H1 (cell line): ENCODE measurements around the gene INPP5B. TPM values are rescaled to one million over a fixed set of nuclear protein-coding genes. Genes with fewer than 3 reads are reported as not detected.
"Not testable (repeated sequence)": the region's sequence is repeated elsewhere in the genome, so short reads cannot be mapped to it uniquely, and the experiment has no call there.

Experiments used
- CTCF ChIA-PET: fragments of 300-600 bp; sonication (Branson Sonifier 250); formaldehyde crosslinking; loops from one replicate; lab custom pipeline; 2021; ENCODE audit not compliant: partially characterized antibody; lab: Charles Lee
- POLR2A ChIA-PET: fragments of 300-600 bp; sonication (Branson Sonifier 250); formaldehyde crosslinking; loops from one replicate; lab custom pipeline; 2021; ENCODE audit warnings: inconsistent platforms; ENCODE audit not compliant: partially characterized antibody; lab: Charles Lee
- DNase-seq, 2 experiments: peaks; one replicate each; pipeline versions ENCODE4 v3.0.0 to v3.0.0-alpha.2; 2010 to 2022; ENCODE audit warnings: low spot score in 2 of 2, low read depth in 1 of 2, mixed read lengths in 1 of 2
- FAIRE-seq: peaks from 2 replicates; lab custom pipeline; 2011; peaks lifted over from hg19 to GRCh38; lab: Jason Lieb, UNC
- H2AFZ ChIP-seq: 2 replicates; pipeline ENCODE4 v1.8.1; 2012; ENCODE audit warnings: low read length, inconsistent platforms
- H2AK5ac ChIP-seq: 2 replicates; pipeline ENCODE4 v1.6.1; 2013; ENCODE audit warnings: low read depth, low read length
- H2BK120ac ChIP-seq: replicated peaks from 2 replicates; pipeline ENCODE3; 2013; ENCODE audit warnings: low read depth, low read length, inconsistent platforms
- H2BK12ac ChIP-seq: 2 replicates; pipeline ENCODE4 v1.6.1; 2013; ENCODE audit warnings: low read depth, low read length
- H2BK15ac ChIP-seq: 2 replicates; pipeline ENCODE4 v1.6.1; 2013; ENCODE audit warnings: low read length
- H2BK20ac ChIP-seq: 2 replicates; pipeline ENCODE4 v1.6.1; 2013; ENCODE audit warnings: low read length
- H2BK5ac ChIP-seq: 2 replicates; pipeline ENCODE4 v1.6.1; 2013; ENCODE audit warnings: low read depth, low read length
- H3K14ac ChIP-seq: 2 replicates; pipeline ENCODE4 v1.6.1; 2013; ENCODE audit warnings: inconsistent platforms; ENCODE audit not compliant: insufficient read length
- H3K18ac ChIP-seq: 2 replicates; pipeline ENCODE4 v1.6.1; 2013; ENCODE audit warnings: low read length; ENCODE audit errors: extremely low read depth
- H3K23ac ChIP-seq: 2 replicates; pipeline ENCODE4 v1.6.1; 2013; ENCODE audit warnings: inconsistent platforms; ENCODE audit not compliant: insufficient read length
- H3K23me2 ChIP-seq: 2 replicates; pipeline ENCODE4 v1.6.1; 2013; ENCODE audit warnings: low read depth, low read length
- H3K27ac ChIP-seq: 2 replicates; pipeline ENCODE4 v1.6.1; 2011; ENCODE audit warnings: low read depth, low read length, inconsistent platforms
- H3K27me3 ChIP-seq, 4 experiments: replicated peaks in 1 of 4; 1 replicate in 1 of 4; 2 replicates in 3 of 4; pipeline versions ENCODE4 v1.6.1 to v1.8.1; 2011 to 2013; ENCODE audit warnings: low read length in 3 of 4, mild to moderate bottlenecking in 3 of 4, inconsistent platforms in 2 of 4, mixed read lengths in 2 of 4, moderate library complexity in 1 of 4; ENCODE audit not compliant: control insufficient read depth in 3 of 4, insufficient read depth in 3 of 4; ENCODE audit errors: extremely low read depth in 1 of 4
- H3K36me3 ChIP-seq, 4 experiments: 2 replicates each; pipeline versions ENCODE4 v1.6.1 to v1.8.1; 2011 to 2013; ENCODE audit warnings: mild to moderate bottlenecking in 4 of 4, low read length in 3 of 4, moderate library complexity in 2 of 4, control low read depth in 1 of 4, inconsistent platforms in 1 of 4; ENCODE audit not compliant: insufficient read depth in 4 of 4, control insufficient read depth in 2 of 4
- H3K4ac ChIP-seq: replicated peaks from 2 replicates; pipeline ENCODE3; 2013; ENCODE audit warnings: low read length, low read depth, mixed read lengths, inconsistent platforms; ENCODE audit not compliant: insufficient read length
- H3K4me1 ChIP-seq, 4 experiments: replicated peaks in 1 of 4; 1 replicate in 1 of 4; 2 replicates in 3 of 4; pipeline versions ENCODE4 v1.6.1 to v1.8.1; 2011 to 2013; ENCODE audit warnings: low read length in 3 of 4, inconsistent platforms in 2 of 4, mixed read lengths in 1 of 4; ENCODE audit not compliant: insufficient read depth in 4 of 4, control insufficient read depth in 3 of 4
- H3K4me2 ChIP-seq, 2 experiments: 2 replicates each; pipeline versions ENCODE4 v1.6.1 to v1.8.1; 2011 to 2013; ENCODE audit warnings: low read depth in 2 of 2, low read length in 2 of 2, control low read depth in 1 of 2, inconsistent platforms in 1 of 2, mild to moderate bottlenecking in 1 of 2; ENCODE audit not compliant: insufficient read depth in 1 of 2
- H3K4me3 ChIP-seq, 4 experiments: fragments of 200-600, 300-600 bp in 1 of 4; sonication (generic), shearing (Covaris generic), sonication (Bioruptor Twin) in 1 of 4; 2 replicates each; pipeline versions ENCODE4 v1.5.1 to v1.8.1; 2011 to 2016; ENCODE audit warnings: low read length in 4 of 4, low read depth in 3 of 4, control low read depth in 2 of 4, inconsistent platforms in 2 of 4, mild to moderate bottlenecking in 2 of 4, mixed read lengths in 1 of 4, moderate library complexity in 1 of 4; ENCODE audit not compliant: insufficient read depth in 2 of 4; ENCODE audit errors: extremely low read depth in 1 of 4
- H3K56ac ChIP-seq: replicated peaks from 2 replicates; pipeline ENCODE3; 2013; ENCODE audit warnings: low read depth, mild to moderate bottlenecking, mixed read lengths, low read length, inconsistent platforms; ENCODE audit not compliant: insufficient read length
- H3K79me1 ChIP-seq: 2 replicates; pipeline ENCODE4 v1.6.1; 2013; ENCODE audit warnings: low read depth, low read length, control low read depth
- H3K79me2 ChIP-seq, 2 experiments: 2 replicates each; pipeline versions ENCODE4 v1.6.1 to v1.8.1; 2012 to 2013; ENCODE audit warnings: low read length in 2 of 2, mild to moderate bottlenecking in 2 of 2, inconsistent platforms in 1 of 2; ENCODE audit not compliant: insufficient read depth in 2 of 2, control insufficient read depth in 1 of 2
- H3K9ac ChIP-seq, 4 experiments: replicated peaks in 1 of 4; 1 replicate in 1 of 4; 2 replicates in 3 of 4; pipeline versions ENCODE4 v1.6.1 to v1.8.1; 2011 to 2013; ENCODE audit warnings: low read depth in 3 of 4, low read length in 3 of 4, control low read depth in 2 of 4, mild to moderate bottlenecking in 2 of 4, moderate library complexity in 2 of 4, inconsistent platforms in 1 of 4; ENCODE audit errors: extremely low read depth in 1 of 4
- H3K9me3 ChIP-seq, 2 experiments: 2 replicates each; pipeline versions ENCODE4 v1.6.1 to v1.8.1; 2012 to 2013; ENCODE audit warnings: mild to moderate bottlenecking in 2 of 2, moderate library complexity in 2 of 2, control low read depth in 1 of 2, inconsistent platforms in 1 of 2, low read depth in 1 of 2, low read length in 1 of 2, mixed read lengths in 1 of 2; ENCODE audit not compliant: insufficient read depth in 2 of 2
- H4K20me1 ChIP-seq, 2 experiments: replicated peaks in 1 of 2; 2 replicates each; pipeline versions ENCODE3 to v1.8.1; 2011 to 2013; ENCODE audit warnings: inconsistent platforms in 2 of 2, low read length in 2 of 2, mild to moderate bottlenecking in 1 of 2; ENCODE audit not compliant: insufficient read depth in 2 of 2, control insufficient read depth in 1 of 2
- H4K5ac ChIP-seq: 2 replicates; pipeline ENCODE4 v1.6.1; 2013; ENCODE audit warnings: low read length, low read depth, mixed read lengths, inconsistent platforms; ENCODE audit not compliant: insufficient read length
- H4K8ac ChIP-seq: 2 replicates; pipeline ENCODE4 v1.8.0; 2013; ENCODE audit warnings: mild to moderate bottlenecking, moderate library complexity, low read length, inconsistent platforms; ENCODE audit not compliant: insufficient read depth; ENCODE audit errors: extremely low read depth
- H4K91ac ChIP-seq: replicated peaks from 2 replicates; pipeline ENCODE3; 2013; ENCODE audit warnings: low read length, mixed read lengths, inconsistent platforms; ENCODE audit not compliant: insufficient read length
- CTCF ChIP-seq, 3 experiments: IDR thresholded peaks; 1 replicate in 2 of 3; 2 replicates in 1 of 3; pipeline versions ENCODE4 v1.5.1 to v1.6.1; 2011; ENCODE audit warnings: low read length in 3 of 3, mild to moderate bottlenecking in 3 of 3, inconsistent platforms in 2 of 3, low read depth in 1 of 3, moderate library complexity in 1 of 3; ENCODE audit not compliant: insufficient read depth in 1 of 3; ENCODE audit errors: control extremely low read depth in 1 of 3
- RAD21 ChIP-seq, 2 experiments: IDR thresholded peaks in 1 of 2; conservative IDR thresholded peaks in 1 of 2; 2 replicates each; pipeline ENCODE4 v1.6.1; 2011; ENCODE audit warnings: low read depth in 2 of 2, low read length in 2 of 2, improper control_type of control experiment in 1 of 2, inconsistent platforms in 1 of 2, mild to moderate bottlenecking in 1 of 2, moderate library complexity in 1 of 2
- TEAD4 ChIP-seq: IDR thresholded peaks from 2 replicates; pipeline ENCODE4 v1.6.1; 2012; ENCODE audit warnings: low read depth, low read length, inconsistent platforms, mixed read lengths
- WGBS, 2 experiments: shearing (Covaris generic) in 1 of 2; methylation state at CpG; one replicate each; pipeline versions ENCODE4 v1.1.6 to v1.1.7; 2013 to 2015; ENCODE audit warnings: low lambda C conversion rate in 2 of 2, mixed read lengths in 2 of 2, inconsistent platforms in 1 of 2, low coverage in 1 of 2, missing lambda C conversion rate in 1 of 2; ENCODE audit not compliant: insufficient replicate concordance in 2 of 2, insufficient coverage in 1 of 2, insufficient read length in 1 of 2; ENCODE audit errors: extremely low coverage in 1 of 2, missing lambda C conversion rate in 1 of 2; 5-methylcytosine and 5-hydroxymethylcytosine counted together
- polyA plus RNA-seq, 7 experiments: library from polyadenylated mRNA; depleted of rRNA in 3 of 7; stranded (reverse) in 5 of 7; unstranded in 2 of 7; fragments of >200 nt in 5 of 7; fragments of 200-250 nt in 2 of 7; gene quantifications; 1 replicate in 5 of 7; 2 replicates in 1 of 7; 4 replicates in 1 of 7; pipeline versions ENCODE4 v1.2.1 to v1.2.3, GENCODE V29; 2011 to 2013; ENCODE audit warnings: missing spikeins in 2 of 7, mixed read lengths in 2 of 7
- total RNA-seq: library from RNA; stranded (reverse); fragmentation: NEBNext Ultra II Directional; extraction: Animal tissue kit (Norgen Biotek cat#: 25700); gene quantifications from 2 replicates; pipeline ENCODE4 v1.2.1, GENCODE V29; 2021

The INPP5B gene
- total and polyA plus RNA-seq, 2 of the 8 experiments (the other 6 are each of a cell fraction or from before 2014, with no cell fraction given): 14.0 to 23.7 TPM

GRCh38 chr1:37975083-37975482 is 28.2 kb upstream of the INPP5B start:
- H3K14ac ChIP-seq, H3K23ac ChIP-seq, H4K20me1 ChIP-seq, H3K4me1 ChIP-seq, H3K18ac ChIP-seq, H3K79me2 ChIP-seq, H2BK15ac ChIP-seq, H3K9me3 ChIP-seq, H2BK120ac ChIP-seq, H4K5ac ChIP-seq, H3K27me3 ChIP-seq, H3K4me2 ChIP-seq, H2AK5ac ChIP-seq, H3K4ac ChIP-seq, H3K79me1 ChIP-seq, H4K91ac ChIP-seq, DNase-seq, H3K9ac ChIP-seq, H4K8ac ChIP-seq, H3K27ac ChIP-seq, H3K56ac ChIP-seq, H2AFZ ChIP-seq, H2BK5ac ChIP-seq, H2BK12ac ChIP-seq, H3K4me3 ChIP-seq, H3K23me2 ChIP-seq, H2BK20ac ChIP-seq: not testable (repeated sequence)
- FAIRE-seq: peak; percentile 39
- 85% methylated on average over 5 of the region's 6 CpGs; no CpG with 5 or more reads in 1 of the 2 experiments for WGBS, 2 experiments
- H3K36me3 ChIP-seq: peaks cover 21 to 64% (median 44%) of the 10 kb centered on the region in 4 experiments
- ChIA-PET POLR2A (interaction anchor here (0.6 to 1.6 kb wide), 2 partner anchors 9 to 48 kb away, joined by 3 to 5 read pairs; no protein-coding TSS in a partner anchor), CTCF (interaction anchor here (0.7 to 1.4 kb wide), 16 partner anchors 10 to 113 kb away, joined by 3 to 9 read pairs (median 3); no protein-coding TSS in a partner anchor)
- TF ChIP-seq RAD21 (IDR thresholded peaks at IDR 0.05 in 1 of 2, conservative IDR thresholded peaks at IDR 0.05 in 1 of 2; ENCODE audit: low read depth in 2 of 2, low read length in 2 of 2): peak; percentile 60 to 69
- peak; percentile 30 to 68 (median 60) for TF ChIP-seq CTCF (IDR thresholded peaks at IDR 0.05; ENCODE audit: control extremely low read depth in 1 of 3, insufficient read depth in 1 of 3, low read depth in 1 of 3, low read length in 3 of 3)
- TF ChIP-seq TEAD4: peak; percentile 85
